Left renal cortex interstitium (tissue), 4 donors: Measurements from ENCODE around the gene PRKG1. TPM values are rescaled to one million over a fixed set of nuclear protein-coding genes. Genes with fewer than 3 reads are reported as not detected.
"Not testable (repeated sequence)": the region's sequence is repeated elsewhere in the genome, so short reads cannot be mapped to it uniquely, and the experiment has no call there.

Source experiments
- DNase-seq, 4 donors: peaks; one replicate each; pipeline ENCODE4 v3.0.0-alpha.2; 2013; ENCODE audit warnings: low read depth in 4 of 4, low spot score in 2 of 4, missing footprints in 1 of 4
- polyA plus RNA-seq, 4 donors: library from polyadenylated mRNA; unstranded; fragments of 120-200 nt; gene quantifications; one replicate each; pipeline ENCODE4 v1.2.1, GENCODE V29; 2013; ENCODE audit not compliant: insufficient read length in 4 of 4

PRKG1 gene
- polyA plus RNA-seq, 4 donors, result 12.3 to 14.3 (median 13.4) TPM

- DNase-seq, result no peak
These were observed 936.8 kb downstream of the PRKG1 start for GRCh38 chr10:52011118-52011517.

GRCh38 chr10:52019077-52019555 is 944.8 kb downstream of the PRKG1 start:
- peak in 3 of 4 donors; percentile 24 to 58 (median 45) for DNase-seq

- DNase-seq, result no peak
These were observed 945.4 kb downstream of the PRKG1 start for GRCh38 chr10:52019656-52020055.

GRCh38 chr10:52020173-52020572 is 945.9 kb downstream of the PRKG1 start:
- no peak for DNase-seq

- DNase-seq, result no peak
These were observed 946.4 kb downstream of the PRKG1 start for GRCh38 chr10:52020702-52021101.

GRCh38 chr10:52027055-52027705 is 952.9 kb downstream of the PRKG1 start:
- DNase-seq, result no peak

- DNase-seq, result no peak
These were observed 954.2 kb downstream of the PRKG1 start for GRCh38 chr10:52028523-52028858.

- DNase-seq, result no peak
These were observed 955.3 kb downstream of the PRKG1 start for GRCh38 chr10:52029628-52030027.

- DNase-seq, result no peak
These were observed 955.9 kb downstream of the PRKG1 start for GRCh38 chr10:52030051-52030790.

- DNase-seq, result no peak
These were observed 956.7 kb downstream of the PRKG1 start for GRCh38 chr10:52030975-52031374.

GRCh38 chr10:52031771-52032170 is 957.5 kb downstream of the PRKG1 start:
- DNase-seq, result no peak

- DNase-seq, result no peak
These were observed 958.7 kb downstream of the PRKG1 start for GRCh38 chr10:52032681-52033629.

GRCh38 chr10:52039002-52039793 is 964.9 kb downstream of the PRKG1 start:
- not testable (repeated sequence) for DNase-seq

GRCh38 chr10:52040486-52040885 is 966.2 kb downstream of the PRKG1 start:
- DNase-seq, result no peak

- DNase-seq, result no peak
These were observed 969.5 kb downstream of the PRKG1 start for GRCh38 chr10:52043811-52044210.

GRCh38 chr10:52048051-52048450 is 973.8 kb downstream of the PRKG1 start:
- DNase-seq, result no peak

GRCh38 chr10:52050429-52051047 is 976.3 kb downstream of the PRKG1 start:
- DNase-seq, result no peak

GRCh38 chr10:52053497-52053896 is 979.2 kb downstream of the PRKG1 start:
- DNase-seq, result no peak

GRCh38 chr10:52056291-52056690 is 982.0 kb downstream of the PRKG1 start:
- no peak for DNase-seq

- DNase-seq, result no peak
These were observed 984.8 kb downstream of the PRKG1 start for GRCh38 chr10:52059089-52059488.
